Bronchial epithelial cell (primary cell): Measurements from ENCODE around the gene GFOD2. TPM values are rescaled to one million over a fixed set of nuclear protein-coding genes. Genes with fewer than 3 reads are reported as not detected.

Experiments used
- DNase-seq: peaks from one replicate; pipeline ENCODE4 v3.0.0-alpha.2; 2010; ENCODE audit warnings: low read depth
- FAIRE-seq: peaks from 2 replicates; lab custom pipeline; 2011; peaks lifted over from hg19 to GRCh38; lab: Jason Lieb, UNC
- H3K27me3 ChIP-seq: 2 replicates; pipeline ENCODE4 v1.5.1; 2011; ENCODE audit warnings: low read length; ENCODE audit not compliant: control insufficient read depth, insufficient read depth
- H3K36me3 ChIP-seq: 2 replicates; pipeline ENCODE4 v1.5.1; 2011; ENCODE audit warnings: low read length; ENCODE audit not compliant: control insufficient read depth, insufficient read depth
- H3K4me3 ChIP-seq: 2 replicates; pipeline ENCODE4 v1.5.1; 2011; ENCODE audit warnings: mild to moderate bottlenecking, low read depth, low read length, control low read depth
- CTCF ChIP-seq: IDR thresholded peaks from 2 replicates; pipeline ENCODE4 v1.5.1; 2011; ENCODE audit warnings: mild to moderate bottlenecking, moderate library complexity, low read length, control low read depth, inconsistent platforms; ENCODE audit not compliant: insufficient read depth, severe bottlenecking
- total RNA-seq: library from RNA; depleted of rRNA; stranded (reverse); fragments of >200 nt; gene quantifications from 2 replicates; pipeline ENCODE4 v1.2.1, GENCODE V29; 2014

The GFOD2 gene
- total RNA-seq, 1 donor from 2014 or later: 17.9 TPM

GRCh38 chr16:67657017-67657608, 62.0 kb downstream of the GFOD2 start:
- no peak for FAIRE-seq
- no peak for TF ChIP-seq CTCF
- Histone ChIP-seq H3K27me3 (peaks cover 11% of the 10 kb centered on the region), H3K36me3 (peaks cover 5% of the 10 kb centered on the region), H3K4me3 (no peak overlapping the region)
- DNase-seq: no peak

GRCh38 chr16:67656344-67657016, 62.6 kb downstream of the GFOD2 start:
- Histone ChIP-seq H3K27me3 (peaks cover 16% of the 10 kb centered on the region), H3K4me3 (no peak overlapping the region), H3K36me3 (peaks cover 5% of the 10 kb centered on the region)
- FAIRE-seq (no peak), DNase-seq (no peak)
- TF ChIP-seq CTCF: no peak

- peaks cover 5% of the 10 kb centered on the region for H3K36me3 ChIP-seq
- FAIRE-seq (no peak), DNase-seq (no peak)
- H3K4me3 ChIP-seq: no peak overlapping the region
- TF ChIP-seq CTCF: no peak
- peaks cover 23% of the 10 kb centered on the region for H3K27me3 ChIP-seq
These were observed 63.8 kb downstream of the GFOD2 start for GRCh38 chr16:67655363-67655762.

- Histone ChIP-seq H3K27me3 (peaks cover 31% of the 10 kb centered on the region), H3K36me3 (peaks cover 5% of the 10 kb centered on the region), H3K4me3 (no peak overlapping the region)
- DNase-seq: no peak
- TF ChIP-seq CTCF: no peak
- FAIRE-seq: no peak
These were observed 64.7 kb downstream of the GFOD2 start for GRCh38 chr16:67654403-67654911.

- Histone ChIP-seq H3K36me3 (peaks cover 4% of the 10 kb centered on the region), H3K4me3 (no peak overlapping the region), H3K27me3 (peaks cover 35% of the 10 kb centered on the region)
- DNase-seq: no peak
- FAIRE-seq: no peak
- no peak for TF ChIP-seq CTCF
These were observed 65.2 kb downstream of the GFOD2 start for GRCh38 chr16:67653789-67654402.
